HepG2 (cell line): ENCODE measurements around the gene CTNNBIP1. TPM values are rescaled to one million over a fixed set of nuclear protein-coding genes. Genes with fewer than 3 reads are reported as not detected.

Experiments used
- HMG20B ChIP-seq: conservative IDR thresholded peaks from 2 replicates; pipeline ENCODE4 v1.6.1; 2016; ENCODE audit warnings: missing genetic modification reagents, missing compliant biosample characterization
- HMGA1 ChIP-seq: sonication (generic); formaldehyde crosslinking; conservative IDR thresholded peaks from 2 replicates; pipeline ENCODE4 v1.4.0; 2020; ENCODE audit warnings: missing genetic modification reagents
- HNF4A ChIP-seq: sonication (generic); formaldehyde crosslinking; IDR thresholded peaks from 2 replicates; pipeline ENCODE4 v1.4.0; 2020; ENCODE audit warnings: missing genetic modification reagents
- KDM2A ChIP-seq: sonication (generic); formaldehyde crosslinking; IDR thresholded peaks from 2 replicates; pipeline ENCODE4 v1.4.0; 2020; ENCODE audit warnings: low read depth, missing genetic modification reagents, borderline replicate concordance
- KDM6A ChIP-seq: IDR thresholded peaks from 2 replicates; pipeline ENCODE4 v1.6.1; 2016; ENCODE audit warnings: low read depth
- PHF8 ChIP-seq: sonication (generic); formaldehyde crosslinking; IDR thresholded peaks from 2 replicates; pipeline ENCODE4 v1.5.0; 2020; ENCODE audit warnings: missing genetic modification reagents
- POLR2G ChIP-seq: fragments of 200-400 bp; formaldehyde crosslinking; IDR thresholded peaks from 2 replicates; pipeline ENCODE4 v1.6.1; 2018; ENCODE audit warnings: mild to moderate bottlenecking, low read depth, low read length, moderate library complexity
- RBM22 ChIP-seq: fragments of 200-400 bp; formaldehyde crosslinking; optimal IDR thresholded peaks from 2 replicates; pipeline ENCODE3; 2017; ENCODE audit warnings: mild to moderate bottlenecking, low read length, moderate library complexity
- TOE1 ChIP-seq: sonication (generic); formaldehyde crosslinking; IDR thresholded peaks from 2 replicates; pipeline ENCODE4 v1.4.0; 2020; ENCODE audit warnings: mild to moderate bottlenecking, missing genetic modification reagents
- YY1 ChIP-seq: IDR thresholded peaks from 2 replicates; pipeline ENCODE4 v1.6.1; 2011; ENCODE audit warnings: low read length, low read depth, moderate library complexity, mild to moderate bottlenecking; ENCODE audit not compliant: insufficient read depth, insufficient replicate concordance
- ZBTB1 ChIP-seq: sonication (generic); formaldehyde crosslinking; IDR thresholded peaks from 2 replicates; pipeline ENCODE4 v1.4.0; 2020; ENCODE audit warnings: missing genetic modification reagents, borderline replicate concordance
- ZBTB38 ChIP-seq: sonication (generic); formaldehyde crosslinking; IDR thresholded peaks from 2 replicates; pipeline ENCODE4 v1.5.1; 2020; ENCODE audit warnings: mild to moderate bottlenecking, missing genetic modification reagents
- ZBTB4 ChIP-seq: sonication (generic); formaldehyde crosslinking; IDR thresholded peaks from 2 replicates; pipeline ENCODE4 v1.4.0; 2020; ENCODE audit warnings: missing genetic modification reagents, mild to moderate bottlenecking, borderline replicate concordance
- ZNF503 ChIP-seq: sonication (generic); formaldehyde crosslinking; IDR thresholded peaks from 2 replicates; pipeline ENCODE4 v1.4.0; 2020; ENCODE audit warnings: missing genetic modification reagents
- polyA plus RNA-seq, 8 experiments: library from polyadenylated mRNA; depleted of rRNA in 3 of 8; stranded (reverse) in 7 of 8; unstranded in 1 of 8; fragments of >200 nt; fragmentation: Illumina TruSeq in 4 of 8; extraction: Trizol in 4 of 8; gene quantifications; 2 replicates each; pipeline versions ENCODE4 v1.2.1 to v1.2.3, GENCODE V29; 2011 to 2016; ENCODE audit warnings: low read depth in 4 of 8, missing spikeins in 1 of 8, mixed read lengths in 1 of 8; ENCODE audit not compliant: insufficient read depth in 1 of 8
- total RNA-seq, 5 experiments: library from RNA; depleted of rRNA; stranded (reverse); fragments of >200 nt; fragmentation: Illumina TruSeq; extraction: Trizol; gene quantifications; 2 replicates each; pipeline ENCODE4 v1.2.3, GENCODE V29; 2016; ENCODE audit warnings: low read depth in 1 of 5
- TF ChIP-seq, protein P1 (sequence below): sonication (generic); formaldehyde crosslinking; IDR thresholded peaks from one replicate; pipeline ENCODE4 v1.5.1; 2020; ENCODE audit warnings: mild to moderate bottlenecking, missing genetic modification reagents; ENCODE audit errors: not compliant biosample characterization

CTNNBIP1 gene
- total and polyA plus RNA-seq, 2 of the 13 experiments (the other 11 are each of a cell fraction or from before 2014, with no cell fraction given): 71.7 to 83.0 TPM

- peak; percentile 97 for TF ChIP-seq POLR2G
- TF ChIP-seq YY1: peak; percentile 81
- TF ChIP-seq ZBTB38 (CRISPR knock-in tag): peak; percentile 90
- TF ChIP-seq KDM6A (CRISPR knock-in tag): no peak
- no peak for TF ChIP-seq RBM22
- 0 out of 2 replicates have a peak, but pooled peaks have one; percentile 46 for TF ChIP-seq ZBTB4 (CRISPR knock-in tag)
- TF ChIP-seq PHF8 (CRISPR knock-in tag): peak; percentile 95
- peak; percentile 83; the same call in 1 of the 2 replicates for TF ChIP-seq ZNF503
- TF ChIP-seq HNF4A (CRISPR knock-in tag): peak; percentile 37; the same call in 1 of the 2 replicates
- TF ChIP-seq HMGA1 (CRISPR knock-in tag): no peak
- TF ChIP-seq KDM2A (CRISPR knock-in tag): peak; percentile 89
- no peak for TF ChIP-seq ZBTB1 (CRISPR knock-in tag)
- TF ChIP-seq, protein P1, sequence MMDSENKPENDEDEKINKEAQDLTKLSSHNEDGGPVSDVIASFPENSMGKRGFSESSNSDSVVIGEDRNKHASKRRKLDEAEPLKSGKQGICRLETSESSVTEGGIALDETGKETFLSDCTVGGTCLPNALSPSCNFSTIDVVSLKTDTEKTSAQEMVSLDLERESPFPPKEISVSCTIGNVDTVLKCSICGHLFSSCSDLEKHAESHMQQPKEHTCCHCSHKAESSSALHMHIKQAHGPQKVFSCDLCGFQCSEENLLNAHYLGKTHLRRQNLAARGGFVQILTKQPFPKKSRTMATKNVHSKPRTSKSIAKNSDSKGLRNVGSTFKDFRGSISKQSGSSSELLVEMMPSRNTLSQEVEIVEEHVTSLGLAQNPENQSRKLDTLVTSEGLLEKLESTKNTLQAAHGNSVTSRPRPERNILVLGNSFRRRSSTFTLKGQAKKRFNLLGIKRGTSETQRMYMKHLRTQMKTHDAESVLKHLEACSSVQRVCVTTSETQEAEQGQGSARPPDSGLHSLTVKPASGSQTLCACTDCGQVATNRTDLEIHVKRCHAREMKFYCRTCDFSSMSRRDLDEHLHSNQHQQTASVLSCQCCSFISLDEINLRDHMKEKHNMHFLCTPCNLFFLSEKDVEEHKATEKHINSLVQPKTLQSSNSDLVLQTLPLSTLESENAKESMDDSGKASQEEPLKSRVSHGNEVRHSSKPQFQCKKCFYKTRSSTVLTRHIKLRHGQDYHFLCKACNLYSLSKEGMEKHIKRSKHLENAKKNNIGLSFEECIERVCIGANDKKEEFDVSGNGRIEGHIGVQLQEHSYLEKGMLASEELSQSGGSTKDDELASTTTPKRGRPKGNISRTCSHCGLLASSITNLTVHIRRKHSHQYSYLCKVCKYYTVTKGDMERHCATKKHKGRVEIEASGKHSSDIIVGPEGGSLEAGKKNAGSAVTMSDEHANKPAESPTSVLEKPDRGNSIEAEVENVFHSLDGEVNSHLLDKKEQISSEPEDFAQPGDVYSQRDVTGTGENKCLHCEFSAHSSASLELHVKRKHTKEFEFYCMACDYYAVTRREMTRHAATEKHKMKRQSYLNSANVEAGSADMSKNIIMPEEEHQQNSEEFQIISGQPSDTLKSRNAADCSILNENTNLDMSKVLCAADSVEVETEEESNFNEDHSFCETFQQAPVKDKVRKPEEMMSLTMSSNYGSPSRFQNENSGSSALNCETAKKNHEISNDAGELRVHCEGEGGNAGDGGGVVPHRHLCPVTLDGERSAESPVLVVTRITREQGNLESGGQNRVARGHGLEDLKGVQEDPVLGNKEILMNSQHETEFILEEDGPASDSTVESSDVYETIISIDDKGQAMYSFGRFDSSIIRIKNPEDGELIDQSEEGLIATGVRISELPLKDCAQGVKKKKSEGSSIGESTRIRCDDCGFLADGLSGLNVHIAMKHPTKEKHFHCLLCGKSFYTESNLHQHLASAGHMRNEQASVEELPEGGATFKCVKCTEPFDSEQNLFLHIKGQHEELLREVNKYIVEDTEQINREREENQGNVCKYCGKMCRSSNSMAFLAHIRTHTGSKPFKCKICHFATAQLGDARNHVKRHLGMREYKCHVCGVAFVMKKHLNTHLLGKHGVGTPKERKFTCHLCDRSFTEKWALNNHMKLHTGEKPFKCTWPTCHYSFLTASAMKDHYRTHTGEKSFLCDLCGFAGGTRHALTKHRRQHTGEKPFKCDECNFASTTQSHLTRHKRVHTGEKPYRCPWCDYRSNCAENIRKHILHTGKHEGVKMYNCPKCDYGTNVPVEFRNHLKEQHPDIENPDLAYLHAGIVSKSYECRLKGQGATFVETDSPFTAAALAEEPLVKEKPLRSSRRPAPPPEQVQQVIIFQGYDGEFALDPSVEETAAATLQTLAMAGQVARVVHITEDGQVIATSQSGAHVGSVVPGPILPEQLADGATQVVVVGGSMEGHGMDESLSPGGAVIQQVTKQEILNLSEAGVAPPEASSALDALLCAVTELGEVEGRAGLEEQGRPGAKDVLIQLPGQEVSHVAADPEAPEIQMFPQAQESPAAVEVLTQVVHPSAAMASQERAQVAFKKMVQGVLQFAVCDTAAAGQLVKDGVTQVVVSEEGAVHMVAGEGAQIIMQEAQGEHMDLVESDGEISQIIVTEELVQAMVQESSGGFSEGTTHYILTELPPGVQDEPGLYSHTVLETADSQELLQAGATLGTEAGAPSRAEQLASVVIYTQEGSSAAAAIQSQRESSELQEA (CRISPR knock-in tag): peak; percentile 81
- peak; percentile 67; the same call in 1 of the 2 replicates for TF ChIP-seq HMG20B (CRISPR knock-in tag)
- peak; percentile 91 for TF ChIP-seq TOE1 (CRISPR knock-in tag)
Measured at GRCh38 chr1:9942939-9943788, 33.1 kb upstream of the CTNNBIP1 start, which contains the start of the genes LZIC and NMNAT1 (continued).
